WTC11 (cell line): ENCODE measurements around the gene CAPN15. TPM values are rescaled to one million over a fixed set of nuclear protein-coding genes. Genes with fewer than 3 reads are reported as not detected.

Experiments used
- ATAC-seq: fragments of 200-7000 bp; cut with Tn5 transposase; 2 replicates; pipeline ENCODE4 v1.10.0; 2021; ENCODE audit warnings: mild to moderate bottlenecking, moderate library complexity
- CTCF ChIA-PET: fragments of 300-600 bp; sonication (Branson Sonifier 250); formaldehyde crosslinking; loops from one replicate; lab custom pipeline; 2021; ENCODE audit warnings: antibody characterized with exemption; lab: Charles Lee
- POLR2A ChIA-PET: fragments of 350-600 bp; sonication (Branson Sonifier 250); formaldehyde crosslinking; loops from one replicate; lab custom pipeline; 2021; ENCODE audit warnings: antibody characterized with exemption; lab: Charles Lee
- DNase-seq: peaks from one replicate; pipeline ENCODE4 v3.0.0; 2021; ENCODE audit warnings: low spot score
- H3K27ac Mint-ChIP-seq: 2 replicates; pipeline ENCODE4 v1.8.0; 2021; ENCODE audit warnings: mixed read lengths
- H3K27me3 Mint-ChIP-seq: 2 replicates; pipeline ENCODE4 v1.8.0; 2021; ENCODE audit warnings: low read depth, mild to moderate bottlenecking, moderate library complexity, mixed read lengths
- H3K36me3 Mint-ChIP-seq: 2 replicates; pipeline ENCODE4 v1.8.0; 2021; ENCODE audit warnings: mixed read lengths
- H3K4me1 Mint-ChIP-seq: 2 replicates; pipeline ENCODE4 v1.8.0; 2022; ENCODE audit warnings: mixed read lengths
- H3K4me3 Mint-ChIP-seq: 2 replicates; pipeline ENCODE4 v1.8.0; 2021; ENCODE audit warnings: mild to moderate bottlenecking, moderate library complexity, mixed read lengths
- H3K9me3 Mint-ChIP-seq: 2 replicates; pipeline ENCODE4 v1.8.0; 2021; ENCODE audit warnings: mixed read lengths
- CBFB ChIP-seq: sonication (generic); formaldehyde crosslinking; IDR thresholded peaks from 2 replicates; pipeline ENCODE4 v1.8.1; 2022; ENCODE audit warnings: mild to moderate bottlenecking, low read depth, missing genetic modification reagents
- CREB1 ChIP-seq: sonication (generic); formaldehyde crosslinking; IDR thresholded peaks from 2 replicates; pipeline ENCODE4 v1.8.0; 2023; ENCODE audit warnings: mild to moderate bottlenecking, missing genetic modification reagents
- ESRRA ChIP-seq: sonication (generic); formaldehyde crosslinking; IDR thresholded peaks from 2 replicates; pipeline ENCODE4 v1.8.1; 2022; ENCODE audit warnings: mild to moderate bottlenecking, missing genetic modification reagents, borderline replicate concordance
- FOXJ3 ChIP-seq: sonication (generic); formaldehyde crosslinking; IDR thresholded peaks from 2 replicates; pipeline ENCODE4 v1.9.0; 2021; ENCODE audit warnings: missing genetic modification reagents, mild to moderate bottlenecking, borderline replicate concordance
- GTF2I ChIP-seq: fragments of 250-450 bp; sonication (Bioruptor Pico); conservative IDR thresholded peaks from 2 replicates; pipeline ENCODE4 v1.4.0; 2021; ENCODE audit warnings: mild to moderate bottlenecking
- HMGA2 ChIP-seq: fragments of 250-450 bp; sonication (Bioruptor Pico); IDR thresholded peaks from 2 replicates; pipeline ENCODE4 v1.4.0; 2021; ENCODE audit warnings: mild to moderate bottlenecking, moderate library complexity
- KAT7 ChIP-seq: sonication (generic); formaldehyde crosslinking; IDR thresholded peaks from 2 replicates; pipeline ENCODE4 v1.8.1; 2023; ENCODE audit warnings: missing genetic modification reagents, mild to moderate bottlenecking, borderline replicate concordance
- NFYB ChIP-seq: sonication (generic); formaldehyde crosslinking; conservative IDR thresholded peaks from 2 replicates; pipeline ENCODE4 v1.8.0; 2022; ENCODE audit warnings: low read depth, missing genetic modification reagents
- NR3C1 ChIP-seq: sonication (generic); formaldehyde crosslinking; conservative IDR thresholded peaks from 2 replicates; pipeline ENCODE4 v1.8.1; 2023; ENCODE audit warnings: low read depth, mild to moderate bottlenecking, missing genetic modification reagents
- OVOL2 ChIP-seq: fragments of 250-450 bp; sonication (Bioruptor Pico); IDR thresholded peaks from 2 replicates; pipeline ENCODE4 v1.9.0; 2021; ENCODE audit warnings: mild to moderate bottlenecking, borderline replicate concordance
- PRRX2 ChIP-seq: fragments of 250-450 bp; sonication (Bioruptor Pico); IDR thresholded peaks from 2 replicates; pipeline ENCODE4 v1.8.0; 2021; ENCODE audit warnings: mild to moderate bottlenecking
- SOX15 ChIP-seq: fragments of 250-450 bp; sonication (Bioruptor Pico); IDR thresholded peaks from 2 replicates; pipeline ENCODE4 v1.9.0; 2021; ENCODE audit warnings: mild to moderate bottlenecking
- TP53 ChIP-seq: sonication (generic); formaldehyde crosslinking; IDR thresholded peaks from 2 replicates; pipeline ENCODE4 v1.8.1; 2023; ENCODE audit warnings: mild to moderate bottlenecking, missing genetic modification reagents
- ZNF138 ChIP-seq: sonication (generic); formaldehyde crosslinking; conservative IDR thresholded peaks from 2 replicates; pipeline ENCODE4 v1.8.1; 2022; ENCODE audit warnings: mild to moderate bottlenecking, moderate library complexity, missing genetic modification reagents
- ZNF263 ChIP-seq: sonication (generic); formaldehyde crosslinking; IDR thresholded peaks from 2 replicates; pipeline ENCODE4 v1.8.1; 2022; ENCODE audit warnings: low read depth, mild to moderate bottlenecking, moderate library complexity, missing genetic modification reagents
- ZNF317 ChIP-seq: sonication (generic); formaldehyde crosslinking; IDR thresholded peaks from 2 replicates; pipeline ENCODE4 v1.8.1; 2023; ENCODE audit warnings: low read depth, mild to moderate bottlenecking, moderate library complexity, missing genetic modification reagents, borderline replicate concordance
- ZNF416 ChIP-seq: fragments of 250-450 bp; sonication (Bioruptor Pico); IDR thresholded peaks from 2 replicates; pipeline ENCODE4 v1.9.0; 2021; ENCODE audit warnings: mild to moderate bottlenecking, inconsistent platforms
- total RNA-seq: library from RNA; stranded (reverse); gene quantifications from 3 replicates; pipeline ENCODE4 v1.2.3, GENCODE V29; 2021
- TF ChIP-seq, protein P1 (sequence below): fragments of 250-450 bp; sonication (Bioruptor Pico); IDR thresholded peaks from 2 replicates; pipeline ENCODE4 v2.1.2; 2022; ENCODE audit warnings: mild to moderate bottlenecking, moderate library complexity
- TF ChIP-seq, protein P2 (sequence below): sonication (generic); formaldehyde crosslinking; IDR thresholded peaks from 2 replicates; pipeline ENCODE4 v1.8.1; 2022; ENCODE audit warnings: mild to moderate bottlenecking, moderate library complexity, missing genetic modification reagents
- TF ChIP-seq, protein P3 (sequence below): sonication (generic); formaldehyde crosslinking; IDR thresholded peaks from 2 replicates; pipeline ENCODE4 v1.8.1; 2023; ENCODE audit warnings: mild to moderate bottlenecking, moderate library complexity, missing genetic modification reagents
- TF ChIP-seq, protein P4 (sequence below): sonication (generic); formaldehyde crosslinking; IDR thresholded peaks from 2 replicates; pipeline ENCODE4 v1.8.0; 2022; ENCODE audit warnings: mild to moderate bottlenecking, missing genetic modification reagents
- TF ChIP-seq, protein P5 (sequence below): sonication (generic); formaldehyde crosslinking; IDR thresholded peaks from 2 replicates; pipeline ENCODE4 v1.8.0; 2023; ENCODE audit warnings: missing genetic modification reagents
- TF ChIP-seq, protein P6 (sequence below): sonication (generic); formaldehyde crosslinking; conservative IDR thresholded peaks from 2 replicates; pipeline ENCODE4 v1.8.1; 2022; ENCODE audit warnings: mild to moderate bottlenecking, missing genetic modification reagents
- TF ChIP-seq, protein P7 (sequence below): fragments of 250-450 bp; sonication (Bioruptor Pico); IDR thresholded peaks from 2 replicates; pipeline ENCODE4 v1.9.0; 2021; ENCODE audit warnings: mild to moderate bottlenecking
- TF ChIP-seq, protein P8 (sequence below): sonication (generic); formaldehyde crosslinking; IDR thresholded peaks from 2 replicates; pipeline ENCODE4 v1.8.0; 2022; ENCODE audit warnings: mild to moderate bottlenecking, missing genetic modification reagents
- TF ChIP-seq, protein P9 (sequence below): sonication (generic); formaldehyde crosslinking; IDR thresholded peaks from 2 replicates; pipeline ENCODE4 v1.8.1; 2023; ENCODE audit warnings: mild to moderate bottlenecking, missing genetic modification reagents, moderate library complexity
- TF ChIP-seq, protein P10 (sequence below): sonication (generic); formaldehyde crosslinking; IDR thresholded peaks from 2 replicates; pipeline ENCODE4 v1.8.1; 2023; ENCODE audit warnings: mild to moderate bottlenecking, missing genetic modification reagents, moderate library complexity

CAPN15 gene
- total RNA-seq, 1 experiment from 2014 or later: 110 TPM

DNA sequence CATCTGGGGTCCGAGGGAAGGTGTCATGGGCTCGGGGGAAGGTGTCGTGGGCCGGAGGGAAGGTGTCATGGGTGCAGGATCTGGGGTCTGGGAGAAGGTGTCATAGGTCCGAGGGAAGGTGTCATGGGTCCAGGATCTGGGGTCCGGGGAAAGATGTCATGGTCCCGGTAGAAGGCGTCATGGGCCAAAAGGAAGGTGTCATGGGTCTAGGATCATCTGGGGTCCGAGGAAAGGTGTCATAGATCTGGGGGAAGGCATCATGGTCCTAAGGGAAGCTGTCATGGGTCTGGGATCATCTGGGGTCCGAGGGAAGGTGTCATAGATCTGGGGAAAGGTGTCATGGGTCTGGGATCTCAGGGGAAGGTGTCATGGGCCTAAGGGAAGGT lies 63.3 kb downstream of the CAPN15 start (continued):
- TF ChIP-seq, protein P1, sequence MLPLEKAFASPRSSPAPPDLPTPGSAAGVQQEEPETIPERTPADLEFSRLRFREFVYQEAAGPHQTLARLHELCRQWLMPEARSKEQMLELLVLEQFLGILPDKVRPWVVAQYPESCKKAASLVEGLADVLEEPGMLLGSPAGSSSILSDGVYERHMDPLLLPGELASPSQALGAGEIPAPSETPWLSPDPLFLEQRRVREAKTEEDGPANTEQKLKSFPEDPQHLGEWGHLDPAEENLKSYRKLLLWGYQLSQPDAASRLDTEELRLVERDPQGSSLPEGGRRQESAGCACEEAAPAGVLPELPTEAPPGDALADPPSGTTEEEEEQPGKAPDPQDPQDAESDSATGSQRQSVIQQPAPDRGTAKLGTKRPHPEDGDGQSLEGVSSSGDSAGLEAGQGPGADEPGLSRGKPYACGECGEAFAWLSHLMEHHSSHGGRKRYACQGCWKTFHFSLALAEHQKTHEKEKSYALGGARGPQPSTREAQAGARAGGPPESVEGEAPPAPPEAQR (CRISPR knock-in tag): no peak
- TF ChIP-seq ZNF263 (CRISPR knock-in tag): no peak
- no peak for TF ChIP-seq ESRRA (CRISPR knock-in tag)
- TF ChIP-seq, protein P2, sequence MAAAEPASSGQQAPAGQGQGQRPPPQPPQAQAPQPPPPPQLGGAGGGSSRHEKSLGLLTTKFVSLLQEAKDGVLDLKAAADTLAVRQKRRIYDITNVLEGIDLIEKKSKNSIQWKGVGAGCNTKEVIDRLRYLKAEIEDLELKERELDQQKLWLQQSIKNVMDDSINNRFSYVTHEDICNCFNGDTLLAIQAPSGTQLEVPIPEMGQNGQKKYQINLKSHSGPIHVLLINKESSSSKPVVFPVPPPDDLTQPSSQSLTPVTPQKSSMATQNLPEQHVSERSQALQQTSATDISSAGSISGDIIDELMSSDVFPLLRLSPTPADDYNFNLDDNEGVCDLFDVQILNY (CRISPR knock-in tag): no peak
- TF ChIP-seq, protein P3, sequence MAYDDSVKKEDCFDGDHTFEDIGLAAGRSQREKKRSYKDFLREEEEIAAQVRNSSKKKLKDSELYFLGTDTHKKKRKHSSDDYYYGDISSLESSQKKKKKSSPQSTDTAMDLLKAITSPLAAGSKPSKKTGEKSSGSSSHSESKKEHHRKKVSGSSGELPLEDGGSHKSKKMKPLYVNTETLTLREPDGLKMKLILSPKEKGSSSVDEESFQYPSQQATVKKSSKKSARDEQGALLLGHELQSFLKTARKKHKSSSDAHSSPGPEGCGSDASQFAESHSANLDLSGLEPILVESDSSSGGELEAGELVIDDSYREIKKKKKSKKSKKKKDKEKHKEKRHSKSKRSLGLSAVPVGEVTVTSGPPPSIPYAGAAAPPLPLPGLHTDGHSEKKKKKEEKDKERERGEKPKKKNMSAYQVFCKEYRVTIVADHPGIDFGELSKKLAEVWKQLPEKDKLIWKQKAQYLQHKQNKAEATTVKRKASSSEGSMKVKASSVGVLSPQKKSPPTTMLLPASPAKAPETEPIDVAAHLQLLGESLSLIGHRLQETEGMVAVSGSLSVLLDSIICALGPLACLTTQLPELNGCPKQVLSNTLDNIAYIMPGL (CRISPR knock-in tag): no peak
- TF ChIP-seq CREB1 (CRISPR knock-in tag): no peak
- TF ChIP-seq, protein P4, sequence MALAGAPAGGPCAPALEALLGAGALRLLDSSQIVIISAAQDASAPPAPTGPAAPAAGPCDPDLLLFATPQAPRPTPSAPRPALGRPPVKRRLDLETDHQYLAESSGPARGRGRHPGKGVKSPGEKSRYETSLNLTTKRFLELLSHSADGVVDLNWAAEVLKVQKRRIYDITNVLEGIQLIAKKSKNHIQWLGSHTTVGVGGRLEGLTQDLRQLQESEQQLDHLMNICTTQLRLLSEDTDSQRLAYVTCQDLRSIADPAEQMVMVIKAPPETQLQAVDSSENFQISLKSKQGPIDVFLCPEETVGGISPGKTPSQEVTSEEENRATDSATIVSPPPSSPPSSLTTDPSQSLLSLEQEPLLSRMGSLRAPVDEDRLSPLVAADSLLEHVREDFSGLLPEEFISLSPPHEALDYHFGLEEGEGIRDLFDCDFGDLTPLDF: no peak
- TF ChIP-seq ZNF317 (CRISPR knock-in tag): no peak
- no peak for TF ChIP-seq FOXJ3
- TF ChIP-seq HMGA2 (CRISPR knock-in tag): no peak
- TF ChIP-seq KAT7 (CRISPR knock-in tag): no peak
- TF ChIP-seq NFYB (CRISPR knock-in tag): no peak
- TF ChIP-seq SOX15 (CRISPR knock-in tag): no peak
- no peak for TF ChIP-seq CBFB (CRISPR knock-in tag)
- TF ChIP-seq NR3C1 (CRISPR knock-in tag): no peak
- TF ChIP-seq OVOL2: no peak

DNA sequence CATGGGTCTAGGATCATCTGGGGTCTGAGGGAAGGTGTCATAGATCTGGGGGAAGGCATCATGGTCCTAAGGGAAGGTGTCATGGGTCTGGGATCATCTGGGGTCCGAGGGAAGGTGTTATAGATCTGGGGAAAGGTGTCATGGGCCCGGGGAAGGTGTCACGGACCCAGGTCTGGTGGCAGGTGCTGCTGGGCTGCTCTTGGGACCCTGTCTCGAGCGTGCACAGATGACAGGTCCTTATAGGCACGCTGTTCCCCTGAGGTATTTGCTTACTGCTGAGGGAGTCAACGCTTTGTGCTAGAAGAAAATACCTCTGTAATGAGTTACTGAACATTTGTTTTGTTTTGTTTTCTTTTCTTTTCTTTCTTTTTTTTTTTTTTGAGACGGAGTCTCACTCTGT lies 63.7 kb downstream of the CAPN15 start:
- ATAC-seq: no peak
- POLR2A ChIA-PET: no interaction called here
- peak overlapping the region; percentile 66; the same call in 1 of the 2 replicates for H3K27ac Mint-ChIP-seq
- TF ChIP-seq, protein P5, sequence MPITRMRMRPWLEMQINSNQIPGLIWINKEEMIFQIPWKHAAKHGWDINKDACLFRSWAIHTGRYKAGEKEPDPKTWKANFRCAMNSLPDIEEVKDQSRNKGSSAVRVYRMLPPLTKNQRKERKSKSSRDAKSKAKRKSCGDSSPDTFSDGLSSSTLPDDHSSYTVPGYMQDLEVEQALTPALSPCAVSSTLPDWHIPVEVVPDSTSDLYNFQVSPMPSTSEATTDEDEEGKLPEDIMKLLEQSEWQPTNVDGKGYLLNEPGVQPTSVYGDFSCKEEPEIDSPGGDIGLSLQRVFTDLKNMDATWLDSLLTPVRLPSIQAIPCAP: no peak
- TF ChIP-seq TP53 (CRISPR knock-in tag) (no peak), ZNF416 (CRISPR knock-in tag) (no peak), GTF2I (CRISPR knock-in tag) (no peak), PRRX2 (CRISPR knock-in tag) (no peak), ZNF138 (CRISPR knock-in tag) (no peak)
- TF ChIP-seq, protein P6, sequence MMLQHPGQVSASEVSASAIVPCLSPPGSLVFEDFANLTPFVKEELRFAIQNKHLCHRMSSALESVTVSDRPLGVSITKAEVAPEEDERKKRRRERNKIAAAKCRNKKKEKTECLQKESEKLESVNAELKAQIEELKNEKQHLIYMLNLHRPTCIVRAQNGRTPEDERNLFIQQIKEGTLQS (CRISPR knock-in tag): no peak
- TF ChIP-seq, protein P7, sequence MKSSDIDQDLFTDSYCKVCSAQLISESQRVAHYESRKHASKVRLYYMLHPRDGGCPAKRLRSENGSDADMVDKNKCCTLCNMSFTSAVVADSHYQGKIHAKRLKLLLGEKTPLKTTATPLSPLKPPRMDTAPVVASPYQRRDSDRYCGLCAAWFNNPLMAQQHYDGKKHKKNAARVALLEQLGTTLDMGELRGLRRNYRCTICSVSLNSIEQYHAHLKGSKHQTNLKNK (CRISPR knock-in tag): no peak
- TF ChIP-seq, protein P8, sequence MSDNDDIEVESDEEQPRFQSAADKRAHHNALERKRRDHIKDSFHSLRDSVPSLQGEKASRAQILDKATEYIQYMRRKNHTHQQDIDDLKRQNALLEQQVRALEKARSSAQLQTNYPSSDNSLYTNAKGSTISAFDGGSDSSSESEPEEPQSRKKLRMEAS (CRISPR knock-in tag): no peak
- TF ChIP-seq, protein P9, sequence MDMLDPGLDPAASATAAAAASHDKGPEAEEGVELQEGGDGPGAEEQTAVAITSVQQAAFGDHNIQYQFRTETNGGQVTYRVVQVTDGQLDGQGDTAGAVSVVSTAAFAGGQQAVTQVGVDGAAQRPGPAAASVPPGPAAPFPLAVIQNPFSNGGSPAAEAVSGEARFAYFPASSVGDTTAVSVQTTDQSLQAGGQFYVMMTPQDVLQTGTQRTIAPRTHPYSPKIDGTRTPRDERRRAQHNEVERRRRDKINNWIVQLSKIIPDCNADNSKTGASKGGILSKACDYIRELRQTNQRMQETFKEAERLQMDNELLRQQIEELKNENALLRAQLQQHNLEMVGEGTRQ: no peak
- TF ChIP-seq, protein P10, sequence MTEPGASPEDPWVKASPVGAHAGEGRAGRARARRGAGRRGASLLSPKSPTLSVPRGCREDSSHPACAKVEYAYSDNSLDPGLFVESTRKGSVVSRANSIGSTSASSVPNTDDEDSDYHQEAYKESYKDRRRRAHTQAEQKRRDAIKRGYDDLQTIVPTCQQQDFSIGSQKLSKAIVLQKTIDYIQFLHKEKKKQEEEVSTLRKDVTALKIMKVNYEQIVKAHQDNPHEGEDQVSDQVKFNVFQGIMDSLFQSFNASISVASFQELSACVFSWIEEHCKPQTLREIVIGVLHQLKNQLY (CRISPR knock-in tag): no peak

More for the DNA sequence above, 63.7 kb downstream of the CAPN15 start:
- Mint-ChIP-seq H3K4me3 (peak overlapping the region; percentile 85), H3K4me1 (peaks cover 14% of the 10 kb centered on the region), H3K9me3 (no peaks in the 10 kb centered on the region), H3K36me3 (peaks cover 2% of the 10 kb centered on the region), H3K27me3 (peaks cover 34% of the 10 kb centered on the region)
- CTCF ChIA-PET: no interaction called here
- no peak for DNase-seq
